Measurements from ENCODE around the gene GLT1D1. TPM values are rescaled to one million over a fixed set of nuclear protein-coding genes. Genes with fewer than 3 reads are reported as not detected.
A peak's percentile ranks its signal among the peaks of the same experiment; 100 is the strongest.

GLT1D1 gene
- total and polyA plus RNA-seq, 2 experiments from 2014 or later = 0.83 to 2.7 TPM

GRCh38 chr12:128814411-128815261 is 38.6 kb upstream of the GLT1D1 start:
- Histone ChIP-seq H3K27ac (no peak overlapping the region), H3K36me3 (no peaks in the 10 kb centered on the region), H3K27me3 (no peaks in the 10 kb centered on the region), H3K4me3 (no peak overlapping the region), H3K9me3 (ENCODE audit: low read depth) (no peaks in the 10 kb centered on the region), H3K4me1 (ENCODE audit: low read depth) (peaks cover 10% of the 10 kb centered on the region)
- no peak for DNase-seq (ENCODE audit: low read depth in 1 of 2, low spot score in 1 of 2)
- TF ChIP-seq CTCF (IDR thresholded peaks at IDR 0.05; ENCODE audit: low read depth, low read length) = no peak

- H3K4me3 ChIP-seq = no peak overlapping the region
- H3K4me1 ChIP-seq (ENCODE audit: low read depth) = peaks cover 6% of the 10 kb centered on the region
- DNase-seq (ENCODE audit: low read depth in 1 of 2, low spot score in 1 of 2) = no peak
- no peaks in the 10 kb centered on the region for H3K36me3 ChIP-seq
- no peaks in the 10 kb centered on the region for H3K9me3 ChIP-seq (ENCODE audit: low read depth)
- no peak for TF ChIP-seq CTCF (IDR thresholded peaks at IDR 0.05; ENCODE audit: low read depth, low read length)
- H3K27me3 ChIP-seq = no peaks in the 10 kb centered on the region
- no peak overlapping the region for H3K27ac ChIP-seq
Measured at GRCh38 chr12:128815779-128816642, 37.3 kb upstream of the GLT1D1 start.

GRCh38 chr12:128816643-128816920 is 36.7 kb upstream of the GLT1D1 start:
- DNase-seq (ENCODE audit: low read depth in 1 of 2, low spot score in 1 of 2) = no peak
- Histone ChIP-seq H3K4me3 (no peak overlapping the region), H3K36me3 (no peaks in the 10 kb centered on the region), H3K4me1 (ENCODE audit: low read depth) (peaks cover 6% of the 10 kb centered on the region), H3K9me3 (ENCODE audit: low read depth) (no peaks in the 10 kb centered on the region), H3K27me3 (no peaks in the 10 kb centered on the region), H3K27ac (no peak overlapping the region)
- TF ChIP-seq CTCF (IDR thresholded peaks at IDR 0.05; ENCODE audit: low read depth, low read length) = no peak

- DNase-seq (ENCODE audit: low read depth in 1 of 2, low spot score in 1 of 2) = peak in 1 of 2 donors; percentile 23
- Histone ChIP-seq H3K9me3 (ENCODE audit: low read depth) (no peaks in the 10 kb centered on the region), H3K4me1 (ENCODE audit: low read depth) (peaks cover 7% of the 10 kb centered on the region), H3K4me3 (no peak overlapping the region), H3K27ac (no peak overlapping the region), H3K27me3 (no peaks in the 10 kb centered on the region), H3K36me3 (no peaks in the 10 kb centered on the region)
- no peak for TF ChIP-seq CTCF (IDR thresholded peaks at IDR 0.05; ENCODE audit: low read depth, low read length)
Measured at GRCh38 chr12:128817111-128818015, 35.9 kb upstream of the GLT1D1 start.
